Measurements from ENCODE around the gene BIK.
A peak's percentile ranks its signal among the peaks of the same experiment; 100 is the strongest.

BIK gene

GRCh38 chr22:43118024-43118849 lies 7.7 kb downstream of the BIK start:
- Mint-ChIP-seq H3K36me3 (ENCODE audit: low read depth) (no peaks in the 10 kb centered on the region), H3K4me1 (ENCODE audit: low read depth) (peaks cover 5% of the 10 kb centered on the region), H3K9me3 (no peaks in the 10 kb centered on the region), H3K4me3 (no peak overlapping the region), H3K27me3 (peaks cover 2% of the 10 kb centered on the region), H3K27ac (no peak overlapping the region)

GRCh38 chr22:43118953-43119458 lies 8.5 kb downstream of the BIK start:
- no peaks in the 10 kb centered on the region for H3K9me3 Mint-ChIP-seq
- H3K4me3 Mint-ChIP-seq = no peak overlapping the region
- no peak overlapping the region for H3K27ac Mint-ChIP-seq
- peaks cover 5% of the 10 kb centered on the region for H3K4me1 Mint-ChIP-seq (ENCODE audit: low read depth)
- H3K36me3 Mint-ChIP-seq (ENCODE audit: low read depth) = no peaks in the 10 kb centered on the region
- H3K27me3 Mint-ChIP-seq = no peaks in the 10 kb centered on the region

GRCh38 chr22:43126501-43127165 lies 16.1 kb downstream of the BIK start:
- H3K36me3 Mint-ChIP-seq (ENCODE audit: low read depth) = no peaks in the 10 kb centered on the region
- H3K4me3 Mint-ChIP-seq = no peak overlapping the region
- no peaks in the 10 kb centered on the region for H3K27me3 Mint-ChIP-seq
- H3K27ac Mint-ChIP-seq = no peak overlapping the region
- peaks cover 12% of the 10 kb centered on the region for H3K4me1 Mint-ChIP-seq (ENCODE audit: low read depth)
- no peaks in the 10 kb centered on the region for H3K9me3 Mint-ChIP-seq

- no peaks in the 10 kb centered on the region for H3K9me3 Mint-ChIP-seq
- H3K27ac Mint-ChIP-seq = no peak overlapping the region
- peaks cover 12% of the 10 kb centered on the region for H3K4me1 Mint-ChIP-seq (ENCODE audit: low read depth)
- H3K4me3 Mint-ChIP-seq = no peak overlapping the region
- H3K36me3 Mint-ChIP-seq (ENCODE audit: low read depth) = peaks cover 5% of the 10 kb centered on the region
- no peaks in the 10 kb centered on the region for H3K27me3 Mint-ChIP-seq
Measured at GRCh38 chr22:43127166-43127908, 16.8 kb downstream of the BIK start.

GRCh38 chr22:43128116-43128515 lies 17.6 kb downstream of the BIK start:
- Mint-ChIP-seq H3K36me3 (ENCODE audit: low read depth) (peaks cover 7% of the 10 kb centered on the region), H3K4me1 (ENCODE audit: low read depth) (peaks cover 12% of the 10 kb centered on the region), H3K27me3 (no peaks in the 10 kb centered on the region), H3K4me3 (no peak overlapping the region), H3K27ac (no peak overlapping the region), H3K9me3 (no peaks in the 10 kb centered on the region)

GRCh38 chr22:43128928-43129424 lies 18.4 kb downstream of the BIK start:
- Mint-ChIP-seq H3K4me1 (ENCODE audit: low read depth) (peaks cover 12% of the 10 kb centered on the region), H3K4me3 (no peak overlapping the region), H3K9me3 (no peaks in the 10 kb centered on the region), H3K27me3 (no peaks in the 10 kb centered on the region), H3K36me3 (ENCODE audit: low read depth) (peaks cover 15% of the 10 kb centered on the region), H3K27ac (no peak overlapping the region)

- no peak overlapping the region for H3K4me3 Mint-ChIP-seq
- H3K9me3 Mint-ChIP-seq = no peaks in the 10 kb centered on the region
- no peaks in the 10 kb centered on the region for H3K27me3 Mint-ChIP-seq
- H3K4me1 Mint-ChIP-seq (ENCODE audit: low read depth) = peaks cover 12% of the 10 kb centered on the region
- H3K27ac Mint-ChIP-seq = no peak overlapping the region
- H3K36me3 Mint-ChIP-seq (ENCODE audit: low read depth) = peaks cover 20% of the 10 kb centered on the region
Measured at GRCh38 chr22:43129426-43130425, 19.2 kb downstream of the BIK start.

GRCh38 chr22:43131773-43132501 lies 21.4 kb downstream of the BIK start:
- H3K36me3 Mint-ChIP-seq (ENCODE audit: low read depth) = peaks cover 34% of the 10 kb centered on the region
- H3K4me1 Mint-ChIP-seq (ENCODE audit: low read depth) = peaks cover 10% of the 10 kb centered on the region
- H3K4me3 Mint-ChIP-seq = no peak overlapping the region
- no peak overlapping the region for H3K27ac Mint-ChIP-seq
- H3K27me3 Mint-ChIP-seq = no peaks in the 10 kb centered on the region
- H3K9me3 Mint-ChIP-seq = no peaks in the 10 kb centered on the region

GRCh38 chr22:43133401-43133800 lies 22.9 kb downstream of the BIK start:
- Mint-ChIP-seq H3K4me1 (ENCODE audit: low read depth) (no peaks in the 10 kb centered on the region), H3K4me3 (no peak overlapping the region), H3K9me3 (no peaks in the 10 kb centered on the region), H3K27ac (no peak overlapping the region), H3K27me3 (no peaks in the 10 kb centered on the region), H3K36me3 (ENCODE audit: low read depth) (peaks cover 34% of the 10 kb centered on the region)

- Mint-ChIP-seq H3K9me3 (no peaks in the 10 kb centered on the region), H3K27ac (no peak overlapping the region), H3K27me3 (no peaks in the 10 kb centered on the region), H3K36me3 (ENCODE audit: low read depth) (peaks cover 40% of the 10 kb centered on the region), H3K4me1 (ENCODE audit: low read depth) (peaks cover 3% of the 10 kb centered on the region), H3K4me3 (no peak overlapping the region)
Measured at GRCh38 chr22:43134553-43134952, 24.0 kb downstream of the BIK start.

GRCh38 chr22:43135565-43135964 lies 25.0 kb downstream of the BIK start:
- Mint-ChIP-seq H3K4me1 (ENCODE audit: low read depth) (peaks cover 4% of the 10 kb centered on the region), H3K27me3 (no peaks in the 10 kb centered on the region), H3K27ac (peak overlapping the region; percentile 8), H3K9me3 (no peaks in the 10 kb centered on the region), H3K36me3 (ENCODE audit: low read depth) (peaks cover 48% of the 10 kb centered on the region), H3K4me3 (no peak overlapping the region)

GRCh38 chr22:43136255-43136654 lies 25.7 kb downstream of the BIK start:
- Mint-ChIP-seq H3K27ac (peak overlapping the region; percentile 8), H3K4me3 (no peak overlapping the region), H3K27me3 (no peaks in the 10 kb centered on the region), H3K36me3 (ENCODE audit: low read depth) (peaks cover 51% of the 10 kb centered on the region), H3K4me1 (ENCODE audit: low read depth) (peaks cover 11% of the 10 kb centered on the region), H3K9me3 (no peaks in the 10 kb centered on the region)

GRCh38 chr22:43136801-43137200 lies 26.3 kb downstream of the BIK start:
- H3K4me1 Mint-ChIP-seq (ENCODE audit: low read depth) = peaks cover 16% of the 10 kb centered on the region
- peaks cover 50% of the 10 kb centered on the region for H3K36me3 Mint-ChIP-seq (ENCODE audit: low read depth)
- no peak overlapping the region for H3K4me3 Mint-ChIP-seq
- H3K9me3 Mint-ChIP-seq = no peaks in the 10 kb centered on the region
- H3K27me3 Mint-ChIP-seq = no peaks in the 10 kb centered on the region
- H3K27ac Mint-ChIP-seq = no peak overlapping the region
